Measurements from ENCODE around the gene SLC30A2. TPM values are rescaled to one million over a fixed set of nuclear protein-coding genes. Genes with fewer than 3 reads are reported as not detected.

The SLC30A2 gene
- total RNA-seq, 1 experiment from 2014 or later, result 0.35 TPM

DNA sequence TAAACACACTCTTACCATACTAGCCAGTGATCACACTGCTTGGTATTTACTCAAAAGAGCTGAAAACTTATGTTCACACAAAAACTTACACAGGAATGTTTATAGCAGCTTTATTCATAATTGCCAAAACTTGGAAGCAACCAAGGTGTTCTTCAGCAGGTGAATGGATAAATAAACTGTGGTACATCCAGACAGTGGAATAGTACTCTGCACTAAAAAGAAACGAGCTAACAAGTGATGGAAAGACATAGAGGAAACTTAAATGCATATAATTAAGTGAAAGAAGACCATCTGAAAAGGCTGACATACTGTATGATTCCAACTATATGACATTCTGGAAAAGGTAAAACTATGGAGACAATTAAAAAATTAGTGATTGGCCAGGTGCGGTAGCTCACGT, 45.0 kb upstream of the SLC30A2 start:
- no peaks in the 10 kb centered on the region for H3K9me3 ChIP-seq (ENCODE audit: control insufficient read depth, low read depth, low read length)
- Mint-ChIP-seq H3K27ac (no peak overlapping the region), H3K9me3 (peaks cover 0 to 3% of the 10 kb centered on the region in 2 experiments; a peak in 1 of 5 replicates), H3K27me3 (ENCODE audit: low read depth) (peaks cover 22% of the 10 kb centered on the region), H3K36me3 (ENCODE audit: insufficient read depth in 1 of 3, low read depth in 3 of 3) (no peaks in the 10 kb centered on the region), H3K4me3 (no peak overlapping the region), H3K4me1 (peaks cover 23 to 34% of the 10 kb centered on the region in 2 experiments)
- no peak overlapping the region for H2BK20ac ChIP-seq (ENCODE audit: low read depth, low read length, poor library complexity, severe bottlenecking)
- H3K27me3 ChIP-seq (ENCODE audit: insufficient read depth, low read length), result no peaks in the 10 kb centered on the region
- TF ChIP-seq, protein P1, sequence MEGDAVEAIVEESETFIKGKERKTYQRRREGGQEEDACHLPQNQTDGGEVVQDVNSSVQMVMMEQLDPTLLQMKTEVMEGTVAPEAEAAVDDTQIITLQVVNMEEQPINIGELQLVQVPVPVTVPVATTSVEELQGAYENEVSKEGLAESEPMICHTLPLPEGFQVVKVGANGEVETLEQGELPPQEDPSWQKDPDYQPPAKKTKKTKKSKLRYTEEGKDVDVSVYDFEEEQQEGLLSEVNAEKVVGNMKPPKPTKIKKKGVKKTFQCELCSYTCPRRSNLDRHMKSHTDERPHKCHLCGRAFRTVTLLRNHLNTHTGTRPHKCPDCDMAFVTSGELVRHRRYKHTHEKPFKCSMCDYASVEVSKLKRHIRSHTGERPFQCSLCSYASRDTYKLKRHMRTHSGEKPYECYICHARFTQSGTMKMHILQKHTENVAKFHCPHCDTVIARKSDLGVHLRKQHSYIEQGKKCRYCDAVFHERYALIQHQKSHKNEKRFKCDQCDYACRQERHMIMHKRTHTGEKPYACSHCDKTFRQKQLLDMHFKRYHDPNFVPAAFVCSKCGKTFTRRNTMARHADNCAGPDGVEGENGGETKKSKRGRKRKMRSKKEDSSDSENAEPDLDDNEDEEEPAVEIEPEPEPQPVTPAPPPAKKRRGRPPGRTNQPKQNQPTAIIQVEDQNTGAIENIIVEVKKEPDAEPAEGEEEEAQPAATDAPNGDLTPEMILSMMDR (conservative IDR thresholded peaks at IDR 0.05), result no peak
- H3K79me1 ChIP-seq (ENCODE audit: insufficient read depth, low read depth, low read length, poor library complexity, severe bottlenecking), result no peaks in the 10 kb centered on the region
- H2BK12ac ChIP-seq (ENCODE audit: insufficient read length, low read depth, low read length), result no peak overlapping the region
- H2BK5ac ChIP-seq (ENCODE audit: insufficient read length, low read length), result no peak overlapping the region
- H3K79me2 ChIP-seq (ENCODE audit: insufficient read depth, low read length), result no peaks in the 10 kb centered on the region
- H3K23me2 ChIP-seq (ENCODE audit: insufficient read length, low read depth, low read length, poor library complexity, severe bottlenecking), result no peaks in the 10 kb centered on the region
- H3K4ac ChIP-seq (ENCODE audit: low read depth, low read length), result no peak overlapping the region
- no peak overlapping the region for H3T11ph ChIP-seq (ENCODE audit: low read length)
- no peak overlapping the region for H2AK5ac ChIP-seq (ENCODE audit: insufficient read length, low read length)
- no peak overlapping the region for H2AFZ ChIP-seq (ENCODE audit: low read length)
- no peak overlapping the region for H3K23ac ChIP-seq (ENCODE audit: insufficient read length, low read depth, low read length)
- H3K9ac ChIP-seq (ENCODE audit: extremely low read depth, insufficient read length, low read length), result no peak overlapping the region
- H3K4me2 ChIP-seq (ENCODE audit: insufficient read depth, insufficient read length, low read length), result no peak overlapping the region
- no peak overlapping the region for H2BK15ac ChIP-seq (ENCODE audit: low read depth, low read length)
- no CpG with 5 or more reads among the region's 3 CpGs for WGBS (ENCODE audit: extremely low coverage, insufficient read length, low lambda C conversion rate)
- H3K14ac ChIP-seq (ENCODE audit: insufficient read depth, low read length), result no peak overlapping the region
- DNase-seq, result no peak
- H4K20me1 ChIP-seq (ENCODE audit: control insufficient read depth, insufficient read depth, insufficient read length), result no peaks in the 10 kb centered on the region
- no peak overlapping the region for H3K56ac ChIP-seq (ENCODE audit: insufficient read length, low read depth, low read length)
- H4K5ac ChIP-seq (ENCODE audit: insufficient read length, low read depth, low read length), result no peak overlapping the region
- no peak overlapping the region for H2BK120ac ChIP-seq (ENCODE audit: low read depth, low read length, poor library complexity, severe bottlenecking)
- H4K8ac ChIP-seq (replicated peaks; ENCODE audit: insufficient read length, low read depth, low read length), result no peak overlapping the region
- H3K27ac ChIP-seq (ENCODE audit: insufficient read length, low read depth, low read length), result no peak overlapping the region
- peaks cover 6% of the 10 kb centered on the region; the same call in 1 of the 2 replicates for H3K4me1 ChIP-seq (ENCODE audit: insufficient read depth, low read length)
- no peak overlapping the region for H3K18ac ChIP-seq (ENCODE audit: insufficient read length, low read depth, low read length)
- no peak overlapping the region for H4K91ac ChIP-seq (ENCODE audit: insufficient read length, low read depth, low read length)
